K562 (cell line): ENCODE measurements around the gene STOM. TPM values are rescaled to one million over a fixed set of nuclear protein-coding genes. Genes with fewer than 3 reads are reported as not detected.

Experiments used
- ATAC-seq: fragments of 200-7000 bp; cut with Tn5 transposase; 3 replicates; pipeline ENCODE4 v1.9.1; 2020; ENCODE audit warnings: moderate library complexity
- BruUV-seq: library from RNA; stranded (reverse); fragments of 400-500 nt; replicated peaks from 2 replicates; lab custom pipeline; 2021; lab: Mats Ljungman, UMichigan
- CTCF ChIA-PET: fragments of 300-600 bp; formaldehyde crosslinking; extraction: SDS; loops from one replicate; lab custom pipeline; 2021; ENCODE audit warnings: low intra/inter-chr PET ratio; lab: Yijun Ruan, JAX
- POLR2A ChIA-PET: fragments of 300-600, 350-650 bp; sonication (Branson Sonifier 250); formaldehyde crosslinking; extraction: SDS; loops from one replicate; lab custom pipeline; 2021; ENCODE audit warnings: antibody characterized with exemption, inconsistent platforms; lab: Yijun Ruan, JAX
- DNase-seq, 4 experiments: peaks; one replicate each; pipeline versions ENCODE4 v3.0.0 to v3.0.0-alpha.2; 2011 to 2018; ENCODE audit warnings: low spot score in 3 of 4, mixed read lengths in 3 of 4; ENCODE audit errors: extremely low read depth in 1 of 4
- FAIRE-seq: peaks from 2 replicates; lab custom pipeline; 2011; peaks lifted over from hg19 to GRCh38; lab: Jason Lieb, UNC
- H2AFZ ChIP-seq: 2 replicates; pipeline ENCODE4 v1.6.0; 2011; ENCODE audit warnings: low read depth, low read length, control low read depth, inconsistent platforms
- H3K27ac ChIP-seq: fragments of 200-600 bp; 3 replicates; pipeline ENCODE4 v1.8.0; 2011; ENCODE audit warnings: low read depth, mild to moderate bottlenecking, control low read depth, inconsistent platforms, low read length, moderate library complexity, mixed read lengths; ENCODE audit errors: extremely low read depth
- H3K27me3 ChIP-seq, 2 experiments: fragments of 300-600 bp in 1 of 2; 2 replicates in 1 of 2; 3 replicates in 1 of 2; pipeline versions ENCODE4 v1.6.0 to v1.8.0; 2011; ENCODE audit warnings: inconsistent platforms in 2 of 2, low read length in 2 of 2, mild to moderate bottlenecking in 1 of 2, mixed read lengths in 1 of 2, moderate library complexity in 1 of 2; ENCODE audit not compliant: control insufficient read depth in 2 of 2, insufficient read depth in 2 of 2
- H3K36me3 ChIP-seq: fragments of 300-600 bp; 3 replicates; pipeline ENCODE4 v1.8.0; 2011; ENCODE audit warnings: mild to moderate bottlenecking, low read length, inconsistent platforms; ENCODE audit not compliant: control insufficient read depth, insufficient read depth
- H3K4me1 ChIP-seq, 2 experiments: fragments of 200-600 bp in 1 of 2; replicated peaks in 1 of 2; 2 replicates in 1 of 2; 3 replicates in 1 of 2; pipeline versions ENCODE4 v1.5.1 to v1.8.0; 2011; ENCODE audit warnings: inconsistent platforms in 2 of 2, low read length in 2 of 2, mild to moderate bottlenecking in 1 of 2, mixed read lengths in 1 of 2, moderate library complexity in 1 of 2; ENCODE audit not compliant: control insufficient read depth in 2 of 2, insufficient read depth in 2 of 2
- H3K4me2 ChIP-seq: 2 replicates; pipeline ENCODE4 v1.6.1; 2011; ENCODE audit warnings: low read length, control low read depth, inconsistent platforms, mixed read lengths; ENCODE audit not compliant: insufficient read depth
- H3K4me3 ChIP-seq: fragments of 200-600 bp; sonication (generic), shearing (Covaris generic); 2 replicates; pipeline ENCODE4 v1.5.1; 2016; ENCODE audit warnings: control low read depth, inconsistent platforms
- H3K79me2 ChIP-seq: fragments of 200-600 bp; 3 replicates; pipeline ENCODE4 v1.8.0; 2011; ENCODE audit warnings: low read length, inconsistent platforms; ENCODE audit not compliant: control insufficient read depth, insufficient read depth
- H3K9ac ChIP-seq, 2 experiments: 2 replicates each; pipeline versions ENCODE4 v1.6.0 to v1.6.1; 2011; ENCODE audit warnings: low read depth in 2 of 2, low read length in 2 of 2, control low read depth in 1 of 2, inconsistent platforms in 1 of 2, mild to moderate bottlenecking in 1 of 2, mixed read lengths in 1 of 2; ENCODE audit not compliant: insufficient read depth in 1 of 2
- H3K9me1 ChIP-seq: one replicate; pipeline ENCODE4 v1.6.0; 2011; ENCODE audit warnings: inconsistent platforms, mild to moderate bottlenecking, low read length, moderate library complexity; ENCODE audit not compliant: control insufficient read depth, insufficient read depth
- H3K9me3 ChIP-seq: replicated peaks from 2 replicates; pipeline ENCODE4 v1.5.1; 2011; ENCODE audit warnings: low read depth, low read length, inconsistent platforms; ENCODE audit not compliant: control insufficient read depth, insufficient read depth
- H4K20me1 ChIP-seq: replicated peaks from 2 replicates; pipeline ENCODE4 v1.6.1; 2011; ENCODE audit warnings: low read length, inconsistent platforms, mixed read lengths; ENCODE audit not compliant: control insufficient read depth, insufficient read depth
- ZNF282 ChIP-seq: sonication (generic); formaldehyde crosslinking; IDR thresholded peaks from 2 replicates; pipeline ENCODE4 v1.8.1; 2023; ENCODE audit warnings: missing genetic modification reagents
- ZNF444 ChIP-seq: fragments of 250-450 bp; sonication (Bioruptor Pico); IDR thresholded peaks from 2 replicates; pipeline ENCODE4 v1.4.0; 2020; ENCODE audit warnings: mild to moderate bottlenecking, moderate library complexity
- ZNF668 ChIP-seq: fragments of 250-450 bp; sonication (Bioruptor Pico); IDR thresholded peaks from 2 replicates; pipeline ENCODE4 v1.8.0; 2022; ENCODE audit warnings: mild to moderate bottlenecking, inconsistent platforms
- WGBS: fragments of 100-300 bp; shearing (Covaris generic); methylation state at CpG from one replicate; pipeline ENCODE4 v1.1.6; 2016; ENCODE audit warnings: low coverage, mixed read lengths; ENCODE audit not compliant: insufficient coverage; ENCODE audit errors: missing lambda C conversion rate; 5-methylcytosine and 5-hydroxymethylcytosine counted together
- in situ Hi-C: fragments of 300-500 bp; cut with MboI; formaldehyde crosslinking; loops from 4 replicates; pipeline ENCODE4 v1.15.0; 2018; ENCODE audit warnings: inconsistent platforms, mixed read lengths
- intact Hi-C: fragments of 100-400 bp; cut with micrococcal nuclease; formaldehyde crosslinking; loops from 2 replicates; pipeline ENCODE4 v1.14.2; 2022
- polyA plus RNA-seq, 8 experiments: library from polyadenylated mRNA; depleted of rRNA in 4 of 8; stranded (reverse) in 5 of 8; unstranded in 3 of 8; fragments of >200 nt; fragmentation: Nextera tagmentation in 2 of 8; fragmentation: Illumina TruSeq in 1 of 8; extraction: Ambion mirVana in 2 of 8; extraction: Trizol in 1 of 8; gene quantifications; 2 replicates each; pipeline versions ENCODE4 v1.2.1 to v1.2.3, GENCODE V29; 2011 to 2014; ENCODE audit warnings: inconsistent platforms in 1 of 8, missing spikeins in 1 of 8
- total RNA-seq, 7 experiments: library from RNA; depleted of rRNA in 6 of 7; stranded (reverse); fragments of >200 nt in 6 of 7; fragmentation: Illumina TruSeq in 2 of 7; extraction: Trizol in 2 of 7; gene quantifications; 2 replicates each; pipeline versions ENCODE4 v1.2.1 to v1.2.3, GENCODE V29; 2011 to 2021; ENCODE audit warnings: low replicate concordance in 1 of 7
- TF ChIP-seq, protein P1 (sequence below): fragments of 450-650 bp; IDR thresholded peaks from 2 replicates; pipeline ENCODE4 v1.6.1; 2016; ENCODE audit warnings: mild to moderate bottlenecking, moderate library complexity
- TF ChIP-seq, protein P2 (sequence below): fragments of 250-450 bp; sonication (Bioruptor Pico); IDR thresholded peaks from 2 replicates; pipeline ENCODE4 v1.5.0; 2020; ENCODE audit warnings: mild to moderate bottlenecking, borderline replicate concordance

STOM gene
- total and polyA plus RNA-seq, 9 of the 15 experiments (the other 6 are each of a cell fraction or from before 2014, with no cell fraction given): 23.2 to 140 (median 43.9) TPM

DNA sequence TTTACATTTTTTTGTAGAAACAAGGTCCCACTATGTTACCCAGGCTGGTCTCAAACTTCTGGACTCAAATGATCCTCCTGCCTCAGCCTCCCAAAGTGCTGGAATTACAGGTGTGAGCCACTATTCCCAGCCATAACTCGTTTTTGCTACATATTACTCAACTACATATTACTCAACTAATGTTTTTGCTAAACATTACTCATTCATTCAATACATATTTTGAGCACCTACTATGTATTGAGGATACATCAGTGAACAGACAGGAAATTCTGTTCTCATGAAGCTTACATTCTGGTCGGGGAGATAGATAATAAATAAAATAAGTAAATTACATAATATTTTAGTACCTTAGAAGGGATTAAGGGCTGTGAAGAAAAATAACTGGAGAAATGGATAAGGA is 34.9 kb upstream of the STOM start:
- CTCF ChIA-PET: no interaction called here
- Histone ChIP-seq H3K4me3 (no peak overlapping the region), H3K4me1 (peaks cover 0 to 1% of the 10 kb centered on the region in 2 experiments; a peak in 2 of 5 replicates), H2AFZ (no peak overlapping the region), H3K27ac (no peak overlapping the region), H3K9me3 (no peaks in the 10 kb centered on the region; the same call in 1 of the 2 replicates), H3K9me1 (no peaks in the 10 kb centered on the region), H3K9ac (no peak overlapping the region), H3K4me2 (no peak overlapping the region), H3K27me3 (no peaks in the 10 kb centered on the region), H3K36me3 (no peaks in the 10 kb centered on the region), H3K79me2 (no peaks in the 10 kb centered on the region), H4K20me1 (no peaks in the 10 kb centered on the region)
- FAIRE-seq (no peak), DNase-seq (no peak), ATAC-seq (no peak)
- intact Hi-C loops (loop anchor here (5.0 kb wide), 2 partner anchors 648 to 663 kb away; no protein-coding TSS in a partner anchor), in situ Hi-C loops (no loop called here)
- TF ChIP-seq ZNF282 (CRISPR knock-in tag): no peak
- no peak for TF ChIP-seq ZNF444 (CRISPR knock-in tag)
- TF ChIP-seq ZNF668 (CRISPR knock-in tag): no peak
- TF ChIP-seq, protein P1, sequence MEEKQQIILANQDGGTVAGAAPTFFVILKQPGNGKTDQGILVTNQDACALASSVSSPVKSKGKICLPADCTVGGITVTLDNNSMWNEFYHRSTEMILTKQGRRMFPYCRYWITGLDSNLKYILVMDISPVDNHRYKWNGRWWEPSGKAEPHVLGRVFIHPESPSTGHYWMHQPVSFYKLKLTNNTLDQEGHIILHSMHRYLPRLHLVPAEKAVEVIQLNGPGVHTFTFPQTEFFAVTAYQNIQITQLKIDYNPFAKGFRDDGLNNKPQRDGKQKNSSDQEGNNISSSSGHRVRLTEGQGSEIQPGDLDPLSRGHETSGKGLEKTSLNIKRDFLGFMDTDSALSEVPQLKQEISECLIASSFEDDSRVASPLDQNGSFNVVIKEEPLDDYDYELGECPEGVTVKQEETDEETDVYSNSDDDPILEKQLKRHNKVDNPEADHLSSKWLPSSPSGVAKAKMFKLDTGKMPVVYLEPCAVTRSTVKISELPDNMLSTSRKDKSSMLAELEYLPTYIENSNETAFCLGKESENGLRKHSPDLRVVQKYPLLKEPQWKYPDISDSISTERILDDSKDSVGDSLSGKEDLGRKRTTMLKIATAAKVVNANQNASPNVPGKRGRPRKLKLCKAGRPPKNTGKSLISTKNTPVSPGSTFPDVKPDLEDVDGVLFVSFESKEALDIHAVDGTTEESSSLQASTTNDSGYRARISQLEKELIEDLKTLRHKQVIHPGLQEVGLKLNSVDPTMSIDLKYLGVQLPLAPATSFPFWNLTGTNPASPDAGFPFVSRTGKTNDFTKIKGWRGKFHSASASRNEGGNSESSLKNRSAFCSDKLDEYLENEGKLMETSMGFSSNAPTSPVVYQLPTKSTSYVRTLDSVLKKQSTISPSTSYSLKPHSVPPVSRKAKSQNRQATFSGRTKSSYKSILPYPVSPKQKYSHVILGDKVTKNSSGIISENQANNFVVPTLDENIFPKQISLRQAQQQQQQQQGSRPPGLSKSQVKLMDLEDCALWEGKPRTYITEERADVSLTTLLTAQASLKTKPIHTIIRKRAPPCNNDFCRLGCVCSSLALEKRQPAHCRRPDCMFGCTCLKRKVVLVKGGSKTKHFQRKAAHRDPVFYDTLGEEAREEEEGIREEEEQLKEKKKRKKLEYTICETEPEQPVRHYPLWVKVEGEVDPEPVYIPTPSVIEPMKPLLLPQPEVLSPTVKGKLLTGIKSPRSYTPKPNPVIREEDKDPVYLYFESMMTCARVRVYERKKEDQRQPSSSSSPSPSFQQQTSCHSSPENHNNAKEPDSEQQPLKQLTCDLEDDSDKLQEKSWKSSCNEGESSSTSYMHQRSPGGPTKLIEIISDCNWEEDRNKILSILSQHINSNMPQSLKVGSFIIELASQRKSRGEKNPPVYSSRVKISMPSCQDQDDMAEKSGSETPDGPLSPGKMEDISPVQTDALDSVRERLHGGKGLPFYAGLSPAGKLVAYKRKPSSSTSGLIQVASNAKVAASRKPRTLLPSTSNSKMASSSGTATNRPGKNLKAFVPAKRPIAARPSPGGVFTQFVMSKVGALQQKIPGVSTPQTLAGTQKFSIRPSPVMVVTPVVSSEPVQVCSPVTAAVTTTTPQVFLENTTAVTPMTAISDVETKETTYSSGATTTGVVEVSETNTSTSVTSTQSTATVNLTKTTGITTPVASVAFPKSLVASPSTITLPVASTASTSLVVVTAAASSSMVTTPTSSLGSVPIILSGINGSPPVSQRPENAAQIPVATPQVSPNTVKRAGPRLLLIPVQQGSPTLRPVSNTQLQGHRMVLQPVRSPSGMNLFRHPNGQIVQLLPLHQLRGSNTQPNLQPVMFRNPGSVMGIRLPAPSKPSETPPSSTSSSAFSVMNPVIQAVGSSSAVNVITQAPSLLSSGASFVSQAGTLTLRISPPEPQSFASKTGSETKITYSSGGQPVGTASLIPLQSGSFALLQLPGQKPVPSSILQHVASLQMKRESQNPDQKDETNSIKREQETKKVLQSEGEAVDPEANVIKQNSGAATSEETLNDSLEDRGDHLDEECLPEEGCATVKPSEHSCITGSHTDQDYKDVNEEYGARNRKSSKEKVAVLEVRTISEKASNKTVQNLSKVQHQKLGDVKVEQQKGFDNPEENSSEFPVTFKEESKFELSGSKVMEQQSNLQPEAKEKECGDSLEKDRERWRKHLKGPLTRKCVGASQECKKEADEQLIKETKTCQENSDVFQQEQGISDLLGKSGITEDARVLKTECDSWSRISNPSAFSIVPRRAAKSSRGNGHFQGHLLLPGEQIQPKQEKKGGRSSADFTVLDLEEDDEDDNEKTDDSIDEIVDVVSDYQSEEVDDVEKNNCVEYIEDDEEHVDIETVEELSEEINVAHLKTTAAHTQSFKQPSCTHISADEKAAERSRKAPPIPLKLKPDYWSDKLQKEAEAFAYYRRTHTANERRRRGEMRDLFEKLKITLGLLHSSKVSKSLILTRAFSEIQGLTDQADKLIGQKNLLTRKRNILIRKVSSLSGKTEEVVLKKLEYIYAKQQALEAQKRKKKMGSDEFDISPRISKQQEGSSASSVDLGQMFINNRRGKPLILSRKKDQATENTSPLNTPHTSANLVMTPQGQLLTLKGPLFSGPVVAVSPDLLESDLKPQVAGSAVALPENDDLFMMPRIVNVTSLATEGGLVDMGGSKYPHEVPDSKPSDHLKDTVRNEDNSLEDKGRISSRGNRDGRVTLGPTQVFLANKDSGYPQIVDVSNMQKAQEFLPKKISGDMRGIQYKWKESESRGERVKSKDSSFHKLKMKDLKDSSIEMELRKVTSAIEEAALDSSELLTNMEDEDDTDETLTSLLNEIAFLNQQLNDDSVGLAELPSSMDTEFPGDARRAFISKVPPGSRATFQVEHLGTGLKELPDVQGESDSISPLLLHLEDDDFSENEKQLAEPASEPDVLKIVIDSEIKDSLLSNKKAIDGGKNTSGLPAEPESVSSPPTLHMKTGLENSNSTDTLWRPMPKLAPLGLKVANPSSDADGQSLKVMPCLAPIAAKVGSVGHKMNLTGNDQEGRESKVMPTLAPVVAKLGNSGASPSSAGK: no peak
- TF ChIP-seq, protein P2, sequence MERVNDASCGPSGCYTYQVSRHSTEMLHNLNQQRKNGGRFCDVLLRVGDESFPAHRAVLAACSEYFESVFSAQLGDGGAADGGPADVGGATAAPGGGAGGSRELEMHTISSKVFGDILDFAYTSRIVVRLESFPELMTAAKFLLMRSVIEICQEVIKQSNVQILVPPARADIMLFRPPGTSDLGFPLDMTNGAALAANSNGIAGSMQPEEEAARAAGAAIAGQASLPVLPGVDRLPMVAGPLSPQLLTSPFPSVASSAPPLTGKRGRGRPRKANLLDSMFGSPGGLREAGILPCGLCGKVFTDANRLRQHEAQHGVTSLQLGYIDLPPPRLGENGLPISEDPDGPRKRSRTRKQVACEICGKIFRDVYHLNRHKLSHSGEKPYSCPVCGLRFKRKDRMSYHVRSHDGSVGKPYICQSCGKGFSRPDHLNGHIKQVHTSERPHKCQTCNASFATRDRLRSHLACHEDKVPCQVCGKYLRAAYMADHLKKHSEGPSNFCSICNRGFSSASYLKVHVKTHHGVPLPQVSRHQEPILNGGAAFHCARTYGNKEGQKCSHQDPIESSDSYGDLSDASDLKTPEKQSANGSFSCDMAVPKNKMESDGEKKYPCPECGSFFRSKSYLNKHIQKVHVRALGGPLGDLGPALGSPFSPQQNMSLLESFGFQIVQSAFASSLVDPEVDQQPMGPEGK (CRISPR knock-in tag): no peak
- BruUV-seq: no TSS peak
- POLR2A ChIA-PET: interaction anchor here (1.2 kb wide), 1 partner anchor 19 kb away, joined by 3 read pairs; no protein-coding TSS in a partner anchor
- 14% methylated on average over 2 of the region's 2 CpGs for WGBS
